Measurements from ENCODE around the gene TMEM212.

DNA sequence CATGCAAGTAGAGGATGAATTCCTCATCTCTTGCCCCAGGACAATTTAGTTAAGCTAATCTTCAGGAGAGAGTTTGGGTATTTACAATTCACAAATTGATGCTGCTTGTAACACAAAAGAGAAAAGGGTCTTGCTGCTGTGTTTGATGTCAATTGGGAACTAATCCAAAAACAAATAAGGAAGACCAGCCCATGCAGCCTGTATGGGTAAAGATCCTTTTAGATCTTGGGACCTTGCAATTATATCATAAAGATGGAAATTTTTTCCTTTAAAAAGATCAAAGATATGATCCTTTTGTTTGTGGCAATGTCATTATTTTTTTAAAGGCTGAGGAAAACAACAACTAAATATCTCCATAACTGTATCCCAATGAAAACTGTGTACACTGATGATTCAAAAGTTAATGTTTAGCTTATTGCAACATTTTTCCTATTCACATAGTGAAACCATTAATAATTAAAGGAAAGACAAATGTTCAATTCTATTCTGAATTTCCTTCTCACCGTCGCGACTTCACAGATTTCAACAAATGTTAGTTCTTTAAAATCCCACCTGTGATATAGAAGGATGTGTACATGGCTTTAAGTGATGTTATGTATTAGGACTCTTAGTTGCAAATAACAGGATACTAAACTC, 40.2 kb downstream of the TMEM212 start:
- TF ChIP-seq, protein P1, sequence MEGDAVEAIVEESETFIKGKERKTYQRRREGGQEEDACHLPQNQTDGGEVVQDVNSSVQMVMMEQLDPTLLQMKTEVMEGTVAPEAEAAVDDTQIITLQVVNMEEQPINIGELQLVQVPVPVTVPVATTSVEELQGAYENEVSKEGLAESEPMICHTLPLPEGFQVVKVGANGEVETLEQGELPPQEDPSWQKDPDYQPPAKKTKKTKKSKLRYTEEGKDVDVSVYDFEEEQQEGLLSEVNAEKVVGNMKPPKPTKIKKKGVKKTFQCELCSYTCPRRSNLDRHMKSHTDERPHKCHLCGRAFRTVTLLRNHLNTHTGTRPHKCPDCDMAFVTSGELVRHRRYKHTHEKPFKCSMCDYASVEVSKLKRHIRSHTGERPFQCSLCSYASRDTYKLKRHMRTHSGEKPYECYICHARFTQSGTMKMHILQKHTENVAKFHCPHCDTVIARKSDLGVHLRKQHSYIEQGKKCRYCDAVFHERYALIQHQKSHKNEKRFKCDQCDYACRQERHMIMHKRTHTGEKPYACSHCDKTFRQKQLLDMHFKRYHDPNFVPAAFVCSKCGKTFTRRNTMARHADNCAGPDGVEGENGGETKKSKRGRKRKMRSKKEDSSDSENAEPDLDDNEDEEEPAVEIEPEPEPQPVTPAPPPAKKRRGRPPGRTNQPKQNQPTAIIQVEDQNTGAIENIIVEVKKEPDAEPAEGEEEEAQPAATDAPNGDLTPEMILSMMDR (IDR thresholded peaks at IDR 0.05), result no peak
- TF ChIP-seq POLR2A (IDR thresholded peaks at IDR 0.05), result peak; percentile 43

Measured in right lobe of liver (tissue), 4 donors.